GM12874 (cell line): Measurements from ENCODE around the gene SDCCAG8.

Experiments used
- CTCF ChIP-seq: IDR thresholded peaks from 2 replicates; pipeline ENCODE4 v1.5.1; 2011; ENCODE audit warnings: low read depth, mild to moderate bottlenecking, control low read depth, low read length, moderate library complexity; ENCODE audit not compliant: insufficient read depth

Gene SDCCAG8

DNA sequence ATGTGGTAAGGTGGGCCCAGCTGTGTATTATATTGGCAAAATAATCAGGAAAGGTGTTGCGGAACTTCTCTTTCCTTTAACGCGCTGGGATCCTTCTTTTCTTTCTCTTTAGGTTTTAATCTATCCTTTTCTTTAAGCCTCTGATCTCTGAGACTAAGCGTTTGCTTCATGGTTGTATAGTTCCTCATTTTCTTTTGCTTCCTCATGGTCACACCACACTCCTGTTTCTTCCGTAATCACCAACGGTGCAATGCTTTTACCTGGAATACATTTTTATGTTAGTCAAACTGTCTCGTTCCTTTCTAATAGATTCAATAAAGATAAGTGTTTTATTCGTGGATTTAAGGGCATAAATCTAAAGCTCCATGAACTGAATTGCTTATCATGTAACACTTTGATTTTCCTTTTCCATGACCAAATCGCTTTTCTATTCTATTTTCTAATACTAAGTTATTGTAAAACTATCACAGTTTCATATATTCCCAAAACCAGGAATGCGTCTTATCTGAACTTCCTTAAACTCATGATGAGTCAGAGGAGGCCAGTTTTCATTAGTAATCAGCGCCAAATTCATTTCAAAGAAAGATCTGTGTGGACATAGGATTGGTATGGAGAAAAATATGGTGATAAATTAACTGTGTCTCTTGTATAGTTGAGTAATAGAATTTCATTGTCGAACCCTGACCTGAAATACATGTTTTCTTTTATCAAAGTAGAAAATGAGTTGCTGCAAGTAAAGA is 12.2 kb downstream of the SDCCAG8 start:
- no peak for TF ChIP-seq CTCF

DNA sequence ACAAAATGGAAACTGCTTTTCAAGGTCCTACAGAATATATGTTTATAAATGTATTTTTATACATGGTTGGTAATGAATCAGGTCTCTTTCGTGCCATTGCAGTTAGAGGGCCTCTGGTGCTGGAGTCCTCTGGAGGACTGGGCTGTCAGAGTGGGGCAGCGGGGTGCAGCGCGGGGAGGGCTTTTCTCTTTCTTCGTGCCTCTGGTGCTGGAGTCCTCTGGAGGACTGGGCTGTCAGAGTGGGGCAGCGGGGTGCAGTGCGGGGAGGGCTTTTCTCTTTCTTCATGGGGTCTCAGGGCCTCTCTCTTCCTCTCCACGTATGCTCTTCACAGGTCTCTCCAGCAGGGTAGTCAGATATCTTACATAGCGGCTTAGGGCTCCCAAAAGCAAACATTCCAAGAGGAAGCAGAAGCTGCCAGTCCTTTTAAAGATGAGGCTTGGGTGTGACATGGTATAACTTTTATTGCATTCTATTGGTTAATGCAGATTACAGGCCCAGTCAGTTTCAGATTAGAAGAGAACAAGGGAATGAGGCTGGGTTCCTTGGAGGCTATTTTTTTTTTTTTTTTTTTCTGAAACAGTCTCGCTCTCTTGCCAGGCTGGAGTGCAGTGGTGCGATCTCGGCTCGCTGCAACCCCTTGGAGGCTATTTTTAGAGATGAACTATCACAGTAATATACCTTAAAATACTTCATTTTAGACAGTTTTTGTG is 13.1 kb downstream of the SDCCAG8 start:
- no peak for TF ChIP-seq CTCF

GRCh38 chr1:243269461-243269801 is 13.6 kb downstream of the SDCCAG8 start:
- TF ChIP-seq CTCF = no peak

DNA sequence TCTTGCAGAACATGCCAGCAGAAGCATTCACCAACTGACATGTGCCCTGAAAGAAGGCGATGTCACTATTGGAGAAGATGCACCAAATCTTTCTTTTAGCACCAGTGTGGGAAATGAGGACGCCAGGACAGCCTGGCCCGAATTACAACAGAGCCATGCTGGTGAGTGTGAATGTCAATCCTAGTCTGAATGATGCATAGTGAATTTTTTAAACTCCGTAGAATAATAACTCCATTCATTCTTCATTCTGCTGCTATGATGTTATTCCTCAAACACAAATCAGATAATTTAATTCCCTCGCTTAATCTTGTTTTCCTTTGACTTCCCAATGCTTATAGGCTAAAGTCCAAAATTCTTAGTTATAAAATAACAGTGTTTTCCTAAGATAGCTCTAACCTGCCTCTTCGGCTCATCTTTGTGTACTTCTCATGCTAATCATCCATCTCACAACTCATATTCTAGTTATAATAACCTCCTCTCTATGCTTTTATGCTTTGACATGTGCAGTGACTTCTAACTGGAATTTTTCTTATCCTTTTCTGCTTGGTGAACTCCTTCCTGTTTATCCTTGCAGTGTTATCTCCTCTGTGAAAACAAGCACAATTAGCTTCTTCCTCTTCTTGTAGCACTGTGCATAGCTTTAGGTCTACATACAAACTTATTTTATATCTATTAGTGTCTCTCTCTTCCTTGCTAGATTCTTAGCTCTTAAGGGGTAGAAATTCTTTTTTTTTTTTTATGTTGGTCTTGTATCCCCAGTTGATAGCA is 14.4 kb downstream of the SDCCAG8 start:
- TF ChIP-seq CTCF = no peak

- TF ChIP-seq CTCF = no peak
These were observed 16.2 kb downstream of the SDCCAG8 start for GRCh38 chr1:243271996-243272395.

DNA sequence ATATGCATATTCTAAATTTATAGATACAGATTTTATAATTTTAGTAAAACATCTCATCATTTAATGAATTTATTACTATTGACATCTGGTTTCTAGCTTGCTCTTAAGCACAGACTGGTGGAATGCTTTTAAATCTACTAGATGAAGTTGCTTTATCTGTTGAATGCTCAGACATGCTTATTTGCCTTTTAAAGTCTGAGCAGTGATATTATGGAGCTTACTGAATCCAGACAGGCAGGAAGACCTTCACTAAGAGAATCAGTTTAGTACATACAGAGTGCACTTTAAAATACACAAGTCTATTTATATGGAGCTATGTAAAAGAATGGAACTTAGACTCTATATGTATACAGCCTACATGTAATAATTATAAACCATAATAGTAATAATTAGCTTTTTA is 16.6 kb downstream of the SDCCAG8 start:
- no peak for TF ChIP-seq CTCF

DNA sequence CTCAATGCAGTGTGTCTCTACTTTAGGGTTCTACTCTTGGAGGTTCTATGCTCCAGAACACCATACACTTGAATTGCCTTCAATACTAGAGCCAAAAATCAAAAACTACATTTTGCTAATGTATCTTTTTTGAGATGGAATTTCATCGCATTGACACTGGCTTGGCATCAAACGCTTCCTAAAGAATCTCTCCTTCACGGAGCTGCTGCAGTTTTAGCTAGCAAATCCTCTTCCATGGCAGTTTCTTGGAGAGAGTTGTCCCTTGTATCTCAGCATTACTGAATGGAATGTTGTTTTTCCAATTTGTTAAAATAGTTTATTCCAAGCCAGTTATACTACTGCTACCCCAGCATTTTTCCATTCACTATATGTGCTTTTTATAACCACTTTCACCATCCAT is 17.7 kb downstream of the SDCCAG8 start:
- no peak for TF ChIP-seq CTCF
